HG02571 (cell line): ENCODE results near the gene FHOD3.
"Not testable (repeated sequence)": the region's sequence is repeated elsewhere in the genome, so short reads cannot be mapped to it uniquely, and the experiment has no call there.

Source experiments
- ATAC-seq: cut with Tn5 transposase; IDR thresholded peaks from one replicate; pipeline ENCODE4 v1.9.1; 2021; ENCODE audit warnings: mild to moderate bottlenecking, moderate library complexity; ENCODE audit not compliant: unreplicated experiment

Gene FHOD3

DNA sequence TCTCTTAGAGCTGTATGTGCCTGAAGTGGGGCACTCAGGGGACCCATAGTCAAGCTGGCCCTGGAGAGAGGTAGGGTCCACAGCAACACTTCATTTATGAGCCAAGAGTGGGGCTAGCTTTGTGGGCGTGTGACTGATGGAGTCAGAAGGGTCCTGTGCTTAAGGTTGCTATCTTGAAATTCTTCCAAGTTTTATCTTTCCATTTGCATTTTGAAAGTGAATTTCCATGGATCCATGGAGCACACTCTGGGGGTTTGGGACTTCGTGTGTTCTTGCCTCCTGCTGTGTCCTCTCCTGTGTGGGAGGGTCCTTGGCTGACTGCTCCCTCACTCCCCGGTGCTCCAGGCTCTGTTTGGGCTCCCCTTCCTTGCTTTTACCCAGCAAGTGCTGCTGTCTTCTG lies 50.8 kb downstream of the FHOD3 start:
- no peak for ATAC-seq

DNA sequence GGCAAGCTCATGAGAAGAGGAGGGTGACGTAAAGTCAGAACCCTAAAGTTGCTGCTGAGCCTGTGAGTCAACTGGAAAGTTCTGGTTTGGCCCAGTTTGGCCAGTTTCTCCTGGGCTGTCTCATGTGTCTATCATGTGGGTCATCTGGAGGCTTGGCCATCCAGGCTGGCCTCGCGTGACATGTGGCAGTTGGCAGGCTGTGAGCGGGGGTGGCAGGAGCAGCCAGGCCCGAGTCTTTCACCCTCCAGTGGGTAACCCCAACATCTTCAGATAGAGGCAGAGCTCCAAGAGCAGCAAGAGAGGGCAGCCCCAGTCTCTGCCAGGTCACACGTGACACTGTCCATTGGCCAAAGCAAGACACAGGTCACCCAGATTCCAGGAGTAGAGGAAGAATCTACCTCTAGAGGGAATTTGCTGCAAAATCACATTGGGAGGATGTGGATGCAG lies 51.5 kb downstream of the FHOD3 start:
- no peak for ATAC-seq

DNA sequence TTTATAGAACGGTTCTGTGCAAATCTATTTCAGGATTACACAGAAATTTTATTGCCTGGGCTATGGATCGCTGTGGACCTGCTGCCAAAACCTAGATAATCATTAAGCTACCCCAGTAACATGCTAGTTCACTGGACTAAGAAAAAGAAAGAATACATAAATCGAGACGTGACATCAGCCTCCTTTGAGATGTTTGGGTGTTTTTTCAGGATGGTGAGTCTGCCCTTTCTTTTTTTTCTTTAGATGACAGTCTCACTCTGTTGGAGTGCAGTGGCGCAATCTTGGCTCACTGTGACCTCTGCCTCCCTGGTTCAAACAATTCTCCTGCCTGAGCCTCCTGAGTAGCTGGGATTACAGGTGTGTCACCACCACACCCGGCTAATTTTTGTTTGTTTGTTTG lies 52.0 kb downstream of the FHOD3 start:
- no peak for ATAC-seq

DNA sequence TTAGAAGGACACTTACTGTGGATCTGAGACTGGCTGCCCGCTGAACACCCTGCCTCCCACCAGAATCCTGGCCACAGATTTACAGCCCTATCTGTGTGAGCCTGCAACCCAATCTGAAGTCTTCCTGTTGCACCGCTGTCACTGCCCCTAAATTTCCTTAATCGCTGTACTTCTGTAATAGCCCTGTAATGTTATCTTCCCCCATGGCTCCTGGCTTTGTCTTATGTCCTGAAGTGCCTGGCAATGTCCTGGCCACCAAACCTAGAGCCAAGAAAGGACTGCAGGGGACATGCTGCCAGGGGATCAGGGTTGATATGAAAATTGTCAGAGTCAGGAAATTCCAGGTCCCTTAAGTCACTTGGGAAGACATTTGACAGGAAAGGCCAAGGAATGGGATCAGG lies 52.7 kb downstream of the FHOD3 start:
- ATAC-seq, result no peak

DNA sequence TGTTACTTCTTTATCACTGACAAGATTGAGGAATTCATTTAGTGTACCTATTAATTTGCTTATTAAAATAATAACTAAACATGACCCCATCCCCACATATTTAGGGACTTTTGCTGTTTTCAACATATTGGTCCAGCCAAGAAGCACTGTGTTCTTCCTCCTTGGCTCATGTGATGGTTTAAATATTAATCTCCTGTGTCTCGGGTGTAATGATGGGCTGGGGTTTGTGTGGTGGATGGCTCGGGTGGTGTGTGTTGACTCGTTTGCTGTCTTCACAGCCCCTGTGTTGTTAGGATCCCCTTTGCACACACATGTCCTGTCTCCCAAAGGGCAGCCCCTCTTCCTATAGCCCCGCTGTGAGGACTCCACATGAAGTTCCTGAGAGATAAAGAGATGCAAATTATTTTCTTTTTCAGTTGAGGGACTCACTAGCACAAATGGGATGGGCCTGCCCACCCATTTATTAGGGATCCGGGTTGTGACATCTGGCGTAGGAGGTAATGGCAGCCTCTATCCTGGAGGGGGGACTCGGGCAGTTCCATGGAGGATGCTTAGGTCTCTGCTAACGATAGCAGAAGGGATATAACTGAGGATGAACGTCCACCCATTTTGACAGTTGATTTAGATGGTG lies 53.4 kb downstream of the FHOD3 start:
- no peak for ATAC-seq

DNA sequence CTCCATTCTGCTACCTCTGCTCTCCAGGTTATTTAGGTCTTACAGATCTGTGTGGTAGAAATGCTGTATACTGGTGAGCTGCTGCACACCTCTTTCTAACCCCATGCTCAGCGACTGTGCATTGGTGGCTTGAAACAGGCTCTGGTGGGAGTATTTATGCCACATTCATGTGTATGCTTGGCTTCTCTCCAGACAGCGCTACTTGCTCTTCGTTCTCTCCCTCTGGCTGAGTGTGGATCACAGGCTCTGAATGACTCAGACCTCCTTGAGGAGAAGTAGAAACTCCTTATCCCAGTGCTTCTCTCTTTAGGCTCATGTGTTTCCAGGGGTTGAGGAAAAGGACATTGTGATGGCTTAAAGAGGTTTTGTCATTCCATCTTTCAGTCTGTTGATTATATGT lies 54.9 kb downstream of the FHOD3 start:
- ATAC-seq, result no peak

DNA sequence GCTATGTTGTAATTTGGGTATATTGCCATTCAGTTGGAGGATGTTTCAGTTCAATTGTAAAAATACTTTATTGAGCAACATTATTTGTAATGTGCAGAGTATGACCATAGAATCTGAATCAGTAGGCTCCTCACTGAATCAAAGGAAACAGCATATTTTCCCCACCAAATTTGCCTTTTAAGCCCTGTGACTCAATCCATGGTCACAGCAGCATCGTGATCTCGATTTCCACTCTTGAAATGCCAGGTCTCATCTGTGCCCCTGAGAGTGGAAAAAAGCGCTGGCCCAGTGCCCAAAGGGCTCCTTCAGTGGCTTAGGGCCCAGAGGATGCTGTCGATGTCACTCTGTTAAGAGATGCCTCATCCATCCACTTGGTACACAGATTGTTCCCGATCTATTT lies 57.5 kb downstream of the FHOD3 start:
- ATAC-seq, result no peak

DNA sequence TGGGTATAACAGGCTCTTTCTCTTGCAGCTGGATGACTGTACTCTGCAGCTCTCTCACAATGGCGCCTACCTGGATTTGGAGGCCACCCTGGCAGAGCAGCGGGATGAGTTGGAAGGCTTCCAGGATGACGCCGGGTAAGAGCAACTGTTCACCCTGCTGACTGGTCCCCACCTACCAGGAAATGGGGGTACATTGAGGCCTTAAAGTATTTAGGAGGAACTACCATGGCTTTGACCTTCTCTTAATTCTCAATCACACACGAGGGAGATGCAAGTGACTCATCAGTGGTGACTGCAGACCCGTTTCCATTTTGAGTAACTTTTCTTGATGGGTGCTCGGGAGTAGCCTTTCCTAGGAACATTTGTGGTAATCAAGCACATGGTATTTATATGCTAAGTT lies 58.0 kb downstream of the FHOD3 start:
- no peak for ATAC-seq

DNA sequence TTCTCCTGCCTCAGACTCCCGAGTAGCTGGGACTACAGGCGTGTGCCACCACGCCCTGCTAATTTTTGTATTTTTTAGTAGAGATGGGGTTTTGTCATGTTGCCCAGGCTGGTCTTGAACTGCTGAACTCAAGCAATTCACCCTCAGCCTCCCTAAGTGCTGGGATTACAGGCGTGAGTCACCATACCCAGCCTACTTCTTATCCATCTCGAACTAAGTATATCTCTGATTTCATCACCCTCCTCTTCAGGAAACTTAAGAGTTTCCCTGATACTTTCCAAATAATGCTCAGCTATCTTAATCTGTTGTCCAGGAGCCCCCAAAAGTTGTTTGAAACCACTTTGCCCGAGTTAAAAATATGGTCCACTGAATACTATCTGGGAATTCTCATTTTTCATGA lies 59.2 kb downstream of the FHOD3 start:
- ATAC-seq, result not testable (repeated sequence)

DNA sequence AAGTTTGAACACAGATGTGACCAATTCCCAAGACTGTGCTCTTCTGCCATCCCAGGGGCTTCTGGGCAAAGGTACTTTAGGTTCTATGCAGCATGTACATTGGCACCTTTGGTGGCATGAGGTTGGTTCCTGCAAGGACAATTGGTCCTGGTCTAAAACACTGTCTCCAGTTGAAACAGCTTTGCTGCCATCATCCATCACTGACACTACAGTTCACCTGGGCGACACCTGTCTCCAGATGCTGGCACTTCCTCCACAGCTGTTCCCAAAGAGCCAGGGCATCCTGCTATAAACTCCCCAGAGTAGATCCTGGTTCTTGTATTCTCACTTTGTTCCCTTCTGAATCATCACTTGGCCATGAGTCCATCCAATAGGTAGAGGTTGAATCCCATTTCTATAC lies 60.6 kb downstream of the FHOD3 start:
- no peak for ATAC-seq

DNA sequence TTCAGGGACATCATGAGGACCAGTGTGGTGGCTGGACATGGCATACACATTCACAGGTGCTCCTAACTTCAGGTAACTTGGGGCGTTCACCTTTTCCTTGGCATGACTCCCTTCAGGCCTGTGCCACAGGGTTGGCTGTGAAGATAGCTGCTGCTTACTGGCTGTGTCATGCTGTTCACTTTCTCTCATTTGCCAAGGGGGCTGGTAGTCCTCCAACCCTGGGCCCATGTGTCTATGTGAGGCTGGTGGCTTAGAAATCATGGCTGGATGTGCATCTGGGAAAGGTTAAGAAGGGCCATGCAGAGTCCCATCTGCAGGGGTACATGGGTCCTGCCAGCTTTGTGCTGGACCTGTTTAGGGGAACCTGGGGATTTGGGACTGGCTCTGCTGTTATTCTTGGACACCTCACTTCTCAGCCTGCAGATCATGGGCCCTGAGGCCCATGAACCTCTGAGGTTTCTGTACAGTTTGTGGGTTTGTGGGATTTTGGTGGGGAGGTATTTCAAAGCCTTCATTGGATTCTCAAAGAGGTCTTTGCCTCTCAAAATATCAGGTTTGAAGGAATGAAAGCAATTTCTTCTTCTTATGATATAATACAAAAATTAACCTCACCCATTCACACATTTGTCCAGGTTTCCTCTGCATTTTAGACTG lies 62.9 kb downstream of the FHOD3 start:
- ATAC-seq, result no peak

DNA sequence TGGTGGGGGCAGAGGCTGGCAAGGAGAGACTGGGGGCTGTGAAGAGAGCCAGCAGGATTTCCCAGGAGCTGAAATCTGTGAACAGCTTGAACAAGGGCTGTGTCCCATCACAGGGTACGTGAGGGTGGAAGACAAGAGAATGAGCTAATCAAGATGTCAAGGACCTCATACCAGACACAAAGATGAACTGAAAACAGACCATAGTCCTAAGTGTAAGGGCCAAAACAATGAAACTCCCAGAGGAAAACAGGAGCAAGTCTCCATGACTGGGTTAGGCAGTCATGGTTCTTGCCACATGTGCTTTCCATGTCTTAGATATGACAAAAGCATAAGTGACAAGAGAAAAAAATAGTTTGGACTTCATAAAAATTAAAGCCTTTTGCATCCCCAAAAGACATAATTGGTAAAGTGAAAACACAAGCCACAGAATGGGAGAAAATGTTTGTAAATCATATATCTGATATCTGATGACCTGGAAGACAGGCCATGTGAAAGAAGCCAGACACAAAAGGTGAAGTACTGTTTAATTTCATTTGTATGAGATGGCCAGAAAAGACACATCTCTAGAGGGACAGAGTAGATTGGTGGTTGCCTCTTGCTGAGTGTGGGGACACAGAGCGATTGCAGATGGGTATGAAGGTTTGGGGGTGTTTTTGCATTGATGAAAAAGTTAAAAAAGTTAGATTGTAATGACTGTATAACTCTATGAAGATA lies 67.6 kb downstream of the FHOD3 start:
- ATAC-seq, result no peak

DNA sequence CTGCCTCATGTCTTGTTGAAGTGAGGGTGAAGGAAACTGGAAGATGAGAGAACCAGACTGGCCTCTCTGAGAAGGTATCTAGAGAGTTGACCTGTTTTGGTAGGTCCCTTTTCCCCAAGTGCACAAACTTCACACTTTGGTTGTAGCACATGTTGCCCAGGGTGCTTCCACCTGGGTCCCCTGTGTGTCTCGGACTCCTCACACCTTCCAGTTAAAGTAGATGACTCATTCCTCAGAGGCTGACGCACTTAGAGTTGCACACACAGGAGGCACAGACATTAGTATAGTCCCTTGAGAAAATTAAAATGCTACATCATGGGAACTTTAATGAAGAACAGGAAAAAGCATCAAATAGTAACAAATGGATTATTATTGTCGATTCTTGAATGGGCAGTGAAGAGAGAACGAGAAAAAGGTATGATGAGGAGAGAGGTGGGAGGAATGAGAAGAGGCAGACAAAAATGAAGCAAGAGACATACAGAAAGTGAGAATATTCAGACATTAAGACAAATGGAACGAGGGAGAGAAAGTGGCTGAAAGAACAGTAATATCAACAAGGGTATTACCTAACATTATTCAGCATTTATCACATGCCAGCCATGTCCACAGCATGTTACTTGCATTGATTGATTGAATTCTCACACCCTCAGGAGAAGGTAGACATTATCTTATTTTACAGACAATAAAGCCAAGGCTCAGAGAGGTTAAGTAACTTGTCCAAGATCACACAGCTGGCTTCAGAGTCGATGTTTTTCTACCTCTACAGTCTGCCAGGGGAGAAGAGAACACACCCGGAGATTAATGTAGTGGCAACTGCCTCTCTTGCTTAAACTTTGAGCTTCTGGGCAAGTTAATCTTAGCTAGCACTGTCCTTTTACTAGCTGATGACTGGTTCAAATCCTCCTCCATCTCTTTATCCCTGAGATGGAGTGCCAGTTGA lies 68.6 kb downstream of the FHOD3 start:
- no peak for ATAC-seq

DNA sequence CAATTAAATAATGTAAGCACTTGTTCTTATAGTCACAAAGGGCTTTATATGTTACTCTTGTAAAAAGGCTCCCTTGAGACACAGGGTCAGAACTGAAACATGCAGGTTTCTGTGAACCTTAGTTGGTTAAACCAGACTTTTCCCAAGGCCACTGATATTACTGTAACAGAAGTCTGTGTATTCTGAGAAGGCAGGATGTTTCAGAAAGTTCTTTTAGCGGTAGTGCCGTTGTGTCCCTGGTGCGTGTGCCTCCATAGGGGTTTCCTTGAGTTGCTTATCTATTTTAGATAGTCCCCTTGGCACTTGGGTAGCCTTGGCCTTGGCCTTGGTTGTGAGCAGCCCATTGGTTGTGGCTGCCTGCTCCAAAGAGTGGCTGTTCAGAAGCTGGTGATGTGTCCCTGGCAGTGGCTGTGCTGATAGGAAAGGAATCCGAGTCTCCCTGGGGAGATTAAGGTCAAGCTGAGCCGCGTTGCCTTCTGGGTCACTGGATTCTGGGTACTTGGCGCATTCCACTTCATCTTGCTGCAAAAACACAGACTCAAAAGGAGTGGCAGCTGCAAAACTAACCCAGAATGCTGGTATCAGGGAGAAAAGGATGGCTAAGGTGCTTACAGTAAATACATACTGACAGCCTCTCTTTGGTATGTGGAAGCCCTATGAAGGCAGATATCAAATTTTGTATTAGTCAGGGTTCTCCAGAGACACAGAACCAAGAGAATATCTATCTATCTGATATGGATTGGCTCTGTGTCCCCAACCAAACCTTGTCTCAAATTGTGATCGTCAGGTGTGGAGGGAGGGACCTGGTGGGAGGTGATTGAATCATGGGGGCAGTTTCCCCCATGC lies 69.7 kb downstream of the FHOD3 start:
- peak; percentile 49 for ATAC-seq

DNA sequence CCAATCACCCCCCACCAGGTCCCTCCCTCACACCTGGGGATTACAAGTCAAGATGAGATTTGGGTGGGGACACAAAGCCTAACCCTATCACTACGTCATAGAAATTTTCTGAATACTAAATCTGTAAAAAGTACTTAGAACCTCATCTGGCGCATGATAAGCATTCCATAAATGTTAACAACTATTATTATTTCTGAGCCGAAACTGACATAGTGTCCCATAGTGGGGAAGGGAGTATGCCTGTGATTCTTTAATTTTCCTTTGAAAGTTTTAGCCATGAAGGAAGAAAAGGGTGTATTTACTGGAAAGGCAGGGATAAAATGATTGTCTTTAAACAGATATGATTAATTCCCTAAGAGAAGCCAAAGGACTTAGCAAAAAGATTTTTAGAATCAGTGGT lies 71.4 kb downstream of the FHOD3 start:
- ATAC-seq, result no peak

DNA sequence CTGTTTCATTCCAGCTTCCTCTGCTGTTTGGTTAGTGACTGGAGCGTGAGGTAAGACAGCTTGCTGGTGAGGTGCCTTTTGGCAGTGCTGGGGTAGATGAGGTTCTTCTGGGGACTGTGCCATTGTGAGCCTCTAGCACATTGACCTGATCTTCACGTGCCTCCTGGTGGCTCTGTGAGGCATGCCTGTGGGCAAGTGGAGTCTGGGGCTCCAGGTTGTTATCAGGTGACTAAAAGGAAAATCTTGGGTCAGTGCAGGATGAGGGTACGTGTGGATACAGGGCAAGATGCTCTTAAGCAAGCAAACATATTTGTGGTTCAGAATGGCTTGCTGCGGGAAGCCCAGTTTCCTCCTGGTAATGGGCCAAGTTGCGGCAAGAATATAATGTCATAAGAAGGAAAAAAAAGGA lies 75.4 kb downstream of the FHOD3 start:
- ATAC-seq, result no peak

DNA sequence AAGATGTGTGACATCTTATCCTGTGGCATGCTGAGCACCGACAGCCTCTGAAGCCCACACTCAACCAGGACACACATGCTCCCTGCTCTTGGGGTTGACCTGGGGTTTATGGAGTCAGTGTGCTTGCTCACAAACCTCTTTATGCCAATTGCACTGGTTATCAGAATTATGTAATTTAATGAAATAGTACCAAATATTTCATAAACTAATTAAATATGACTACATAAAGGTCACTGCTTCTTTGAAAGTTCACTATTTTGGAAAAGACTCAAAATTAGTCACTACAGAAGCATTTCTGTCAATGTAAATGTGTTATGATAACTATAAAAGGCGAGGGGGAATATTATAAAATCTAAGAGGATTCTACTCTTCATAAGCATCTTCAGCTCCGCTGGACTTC lies 76.7 kb downstream of the FHOD3 start:
- no peak for ATAC-seq

DNA sequence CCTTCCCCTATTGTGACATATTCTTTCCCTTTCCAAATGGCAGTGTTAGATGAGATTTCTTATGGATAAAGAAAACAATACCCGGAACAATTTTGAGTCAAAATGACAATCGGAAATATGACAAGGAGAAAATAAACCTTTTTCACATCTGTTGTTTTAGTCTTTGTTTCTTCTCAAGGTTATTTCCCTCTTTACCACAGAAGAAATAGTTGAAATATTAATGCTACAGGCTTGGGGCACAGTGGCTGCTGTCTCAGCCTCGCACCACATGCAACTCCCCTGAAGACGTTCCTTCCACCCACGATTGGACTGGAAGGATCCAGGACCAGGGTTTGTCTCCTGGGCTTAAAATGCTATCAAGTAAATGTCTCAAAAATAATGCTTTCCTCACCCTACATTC lies 77.6 kb downstream of the FHOD3 start:
- no peak for ATAC-seq

DNA sequence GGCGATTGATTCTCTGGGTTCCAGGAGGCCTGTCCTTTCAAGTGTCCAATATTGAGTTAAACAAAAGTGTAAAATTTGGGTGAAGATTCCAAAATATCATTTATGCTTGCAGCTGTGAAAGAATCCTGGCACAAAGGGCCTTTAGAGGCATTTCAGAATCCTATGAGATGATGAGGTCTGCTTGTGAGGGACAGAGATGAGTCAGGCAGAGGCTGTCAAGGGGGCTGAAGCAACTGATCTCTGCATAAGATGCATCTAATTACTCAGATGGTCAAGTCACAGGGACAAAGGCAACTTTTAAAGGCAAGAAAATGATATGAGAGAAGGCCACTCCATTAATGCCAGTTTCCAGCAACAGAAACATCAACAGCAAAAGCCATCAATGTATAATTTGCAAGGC lies 78.8 kb downstream of the FHOD3 start:
- ATAC-seq, result no peak

DNA sequence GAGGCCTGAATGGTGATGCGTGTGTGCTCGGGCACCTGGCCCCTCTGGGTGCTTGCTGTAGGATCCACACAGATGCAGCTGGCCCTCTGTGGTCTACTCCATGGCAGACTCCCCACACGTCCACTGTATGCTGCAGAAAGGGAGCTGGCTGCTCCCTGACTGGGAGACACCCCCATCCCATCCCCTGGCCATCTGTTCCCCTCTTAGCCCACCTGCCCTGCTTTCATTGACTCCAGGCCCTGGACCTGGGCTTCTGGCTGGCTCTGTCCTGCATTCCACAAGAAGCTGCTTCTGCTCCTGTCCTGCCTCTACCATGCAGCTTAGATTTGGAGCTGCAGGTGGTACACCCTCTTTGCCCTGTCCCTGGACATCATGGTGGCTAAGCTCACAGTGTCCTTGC lies 80.1 kb downstream of the FHOD3 start:
- ATAC-seq, result no peak
